H54 (cell line): Measurements from ENCODE around the gene FAM89A.
"Not testable (repeated sequence)": the region's sequence is repeated elsewhere in the genome, so short reads cannot be mapped to it uniquely, and the experiment has no call there.

Experiments used
- DNase-seq: peaks from one replicate; pipeline ENCODE4 v3.0.0; 2011; ENCODE audit warnings: low spot score, mixed read lengths; ENCODE audit not compliant: insufficient read length
- FAIRE-seq: peaks from 3 replicates; lab custom pipeline; 2011; peaks lifted over from hg19 to GRCh38; lab: Jason Lieb, UNC
- POLR2A ChIP-seq: IDR thresholded peaks from 2 replicates; pipeline ENCODE4 v1.6.1; 2011; ENCODE audit warnings: low read depth, mild to moderate bottlenecking, low read length

The FAM89A gene

DNA sequence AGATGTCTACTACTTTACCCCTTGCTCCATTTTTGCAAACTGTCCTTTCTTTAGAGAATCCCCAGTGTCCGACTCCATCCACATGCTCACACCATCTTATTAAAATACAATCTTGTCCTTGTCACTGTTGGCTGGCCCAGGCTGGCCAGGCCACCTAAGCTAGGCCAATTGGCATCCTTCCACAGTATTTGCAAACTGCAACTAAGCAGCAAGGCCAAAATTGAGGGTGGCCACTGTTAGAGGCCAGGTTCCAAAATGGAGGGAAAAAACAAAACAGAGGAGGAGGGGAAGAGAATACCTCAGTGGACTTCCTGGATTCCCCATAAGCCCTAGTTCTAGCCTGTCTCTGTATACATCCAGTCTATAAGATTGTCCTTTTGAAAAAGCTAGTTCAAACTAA, 4.3 kb downstream of the FAM89A start:
- FAIRE-seq: no peak
- TF ChIP-seq POLR2A: no peak
- DNase-seq: no peak

DNA sequence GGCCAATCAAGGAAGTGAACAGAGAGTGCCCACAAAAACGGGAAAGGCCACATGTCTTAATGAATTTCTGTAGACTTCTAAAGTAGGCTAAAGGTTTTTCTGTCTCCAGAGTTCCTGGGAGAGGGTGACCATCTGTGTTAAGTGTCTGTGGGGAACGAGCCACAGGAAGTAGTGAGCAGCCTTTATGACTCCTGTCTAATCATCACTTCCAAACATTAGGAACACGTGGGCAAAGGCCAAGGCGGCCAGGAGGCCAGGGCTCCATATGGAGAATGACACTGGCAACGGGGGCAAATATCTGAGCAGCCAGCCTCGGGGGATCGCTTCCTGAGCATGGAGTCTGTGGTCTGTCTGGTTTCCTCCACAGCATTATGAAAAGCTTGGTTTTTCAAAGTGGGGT, 7.1 kb downstream of the FAM89A start:
- FAIRE-seq (no peak), DNase-seq (no peak)
- TF ChIP-seq POLR2A: no peak

DNA sequence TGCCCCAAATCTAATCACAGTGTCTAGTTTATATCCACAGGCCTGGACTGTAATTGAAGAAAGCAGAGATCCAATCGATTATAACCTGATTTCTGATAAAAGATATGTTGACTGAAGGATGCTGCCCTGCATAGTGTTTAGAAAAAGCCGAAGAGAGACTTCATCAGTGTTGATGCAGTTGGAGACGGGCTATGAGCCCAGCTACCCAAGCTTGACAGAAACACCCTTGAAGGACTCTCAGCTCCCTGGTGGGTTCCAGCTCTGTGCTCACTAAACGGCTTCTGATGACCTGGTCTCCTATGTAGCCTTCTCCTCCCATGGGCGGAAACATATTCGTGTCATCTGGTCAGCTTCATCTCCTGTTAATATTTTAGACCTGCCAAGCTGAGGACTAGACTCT, 10.2 kb downstream of the FAM89A start:
- no peak for TF ChIP-seq POLR2A
- FAIRE-seq (no peak), DNase-seq (no peak)

DNA sequence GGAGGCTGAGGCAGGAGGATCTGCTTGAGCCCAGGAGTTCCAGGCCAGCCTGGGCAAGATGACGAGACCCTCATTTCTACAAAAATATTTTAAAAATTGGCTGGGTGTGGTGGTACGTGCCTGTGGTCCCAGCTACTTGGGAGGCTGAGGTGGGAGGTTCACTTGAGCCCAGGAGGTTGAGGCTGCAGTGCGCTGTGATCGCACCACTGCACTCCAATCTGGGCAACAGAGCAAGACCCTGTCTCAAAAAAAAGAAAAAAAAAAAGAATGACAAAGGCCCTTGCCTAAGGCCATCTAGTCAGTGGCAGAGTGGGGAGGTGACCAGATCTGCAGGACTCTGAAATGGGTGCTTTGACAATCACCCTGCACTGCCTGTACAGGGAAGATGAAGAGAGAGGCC, 10.8 kb downstream of the FAM89A start:
- not testable (repeated sequence) for FAIRE-seq, DNase-seq

DNA sequence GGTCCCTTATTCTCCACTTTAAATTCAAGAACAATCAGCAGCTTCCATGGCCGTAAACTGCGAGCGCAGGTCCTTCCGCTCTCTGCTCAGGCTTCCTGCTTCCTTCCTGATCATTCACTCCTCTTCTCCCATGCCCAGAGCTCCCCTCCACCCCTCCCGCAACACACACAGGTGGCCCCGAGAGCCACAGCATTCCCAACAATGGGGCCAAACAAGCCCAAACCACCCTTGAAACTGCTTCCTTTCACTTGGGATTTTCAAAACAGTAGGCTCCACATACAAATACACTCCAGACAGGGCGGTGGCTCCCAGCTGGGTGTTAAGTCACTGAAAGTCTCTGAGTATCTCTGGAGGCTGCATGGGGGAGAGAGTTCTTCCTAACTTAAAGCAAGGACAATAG, 11.4 kb downstream of the FAM89A start:
- TF ChIP-seq POLR2A: no peak
- DNase-seq: no peak
- no peak for FAIRE-seq

DNA sequence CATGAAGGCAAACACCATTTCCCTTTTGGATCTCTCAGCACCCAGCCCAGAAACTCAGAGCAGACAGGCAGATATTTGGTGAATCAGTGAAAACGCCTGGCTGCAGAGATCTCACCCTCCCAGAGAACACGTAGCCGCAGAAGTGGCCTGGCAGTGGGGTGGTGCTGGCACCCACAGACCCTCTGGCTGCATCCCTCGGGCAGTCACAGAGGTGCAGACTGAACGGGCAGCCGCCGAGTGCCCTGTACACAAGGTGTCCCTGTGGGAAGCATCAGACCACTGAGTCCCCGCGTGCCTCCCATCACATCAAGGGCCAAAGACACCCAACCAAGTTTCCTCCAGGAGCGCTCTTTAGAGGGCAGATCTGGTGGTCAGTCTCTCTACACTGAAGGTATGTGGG, 12.1 kb downstream of the FAM89A start:
- DNase-seq (no peak), FAIRE-seq (no peak)
- no peak for TF ChIP-seq POLR2A

DNA sequence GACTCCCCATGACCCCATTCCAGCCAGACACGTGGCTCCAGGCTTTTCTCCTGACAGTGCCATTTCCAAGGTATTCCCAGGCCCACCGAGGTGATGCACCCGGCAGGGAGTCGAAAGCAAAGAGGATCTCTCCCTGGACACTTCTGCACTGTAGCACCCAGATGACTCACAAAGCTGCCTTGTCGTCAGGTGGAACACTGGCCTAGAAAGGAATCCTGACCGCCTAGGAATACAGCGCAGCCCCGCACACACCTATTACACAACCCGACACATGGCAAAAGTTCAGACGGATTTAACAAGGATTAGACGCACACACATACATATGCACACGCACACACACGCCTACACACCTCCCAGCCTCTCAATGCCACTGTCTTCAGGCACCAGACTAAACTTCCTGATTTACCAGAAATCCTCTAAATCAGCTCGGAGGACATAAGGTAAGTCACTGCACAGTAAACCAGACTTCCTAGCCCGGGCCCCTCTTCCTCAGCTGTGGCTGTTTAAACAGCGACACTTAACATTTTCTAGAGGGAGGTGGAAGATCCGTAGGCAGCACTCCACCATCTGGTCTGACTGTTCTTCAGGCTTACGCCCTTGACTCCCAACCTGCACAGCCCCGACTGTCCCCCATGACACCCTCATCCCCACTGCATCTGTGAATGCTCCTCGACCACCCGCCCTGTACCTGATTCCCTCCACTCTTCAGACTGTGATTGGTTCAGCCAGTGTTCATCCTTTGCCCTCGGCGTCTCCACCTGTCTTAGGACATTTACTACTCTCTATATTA, 12.7 kb downstream of the FAM89A start:
- TF ChIP-seq POLR2A: no peak
- FAIRE-seq (no peak), DNase-seq (no peak)

DNA sequence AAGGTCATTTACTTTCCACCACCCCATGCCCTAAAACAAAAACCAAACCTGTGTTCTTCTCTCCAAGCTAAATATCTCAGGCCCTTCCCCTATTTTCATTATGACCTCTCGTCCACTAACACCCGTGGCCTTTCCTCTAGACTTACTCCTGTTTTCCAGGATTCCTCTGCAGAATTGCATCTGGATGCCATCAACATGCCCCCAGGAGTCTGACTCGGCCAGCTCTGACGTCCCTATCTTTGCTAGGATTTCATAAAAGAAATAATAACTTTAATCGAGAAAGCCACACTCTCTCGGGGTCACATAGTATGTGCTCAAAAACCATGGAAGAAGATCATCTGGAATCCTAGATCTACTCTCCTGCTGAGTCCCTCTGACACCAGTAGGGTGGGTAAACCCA, 13.5 kb downstream of the FAM89A start:
- FAIRE-seq: no peak
- no peak for DNase-seq
- no peak for TF ChIP-seq POLR2A

DNA sequence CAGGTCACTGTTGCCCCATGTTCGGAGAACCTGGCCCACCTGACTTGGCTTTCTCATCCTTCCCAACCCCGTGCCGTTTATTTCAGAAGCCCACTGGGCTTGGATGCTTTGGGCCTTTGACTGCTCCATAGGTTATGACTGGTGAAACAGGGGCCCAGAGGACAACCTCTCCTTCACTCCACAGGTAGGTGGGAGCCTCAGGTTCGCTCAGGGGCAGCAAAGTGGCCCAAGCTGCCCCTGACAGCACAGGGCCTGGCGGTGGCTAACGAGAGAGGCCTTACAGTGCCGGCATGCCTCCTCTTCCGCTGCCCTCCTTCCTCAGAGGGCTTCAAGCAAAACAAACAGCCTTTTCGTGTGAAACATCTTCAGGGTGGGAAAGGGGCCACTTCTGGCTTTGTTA, 16.9 kb downstream of the FAM89A start:
- FAIRE-seq (no peak), DNase-seq (no peak)
- TF ChIP-seq POLR2A: no peak

DNA sequence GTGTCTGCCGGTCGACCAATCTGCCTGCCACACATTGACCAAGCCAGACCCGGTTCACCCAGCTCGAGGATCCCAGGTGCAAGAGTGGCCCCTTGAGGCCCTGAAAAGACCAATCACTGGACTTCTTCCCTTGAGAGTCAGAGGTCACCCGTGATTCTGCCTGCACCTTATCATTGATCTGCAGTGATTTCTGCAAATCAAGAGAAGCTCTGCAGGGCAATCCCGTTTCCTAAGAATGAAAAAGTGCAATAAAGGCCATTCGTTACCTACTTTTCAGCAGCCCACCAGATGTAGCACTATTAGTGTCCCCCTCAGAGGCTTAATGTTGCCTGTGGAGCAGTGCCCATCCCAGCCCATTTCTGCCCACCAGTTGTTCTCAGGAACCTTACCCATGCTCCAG, 17.5 kb downstream of the FAM89A start:
- FAIRE-seq, DNase-seq: not testable (repeated sequence)

DNA sequence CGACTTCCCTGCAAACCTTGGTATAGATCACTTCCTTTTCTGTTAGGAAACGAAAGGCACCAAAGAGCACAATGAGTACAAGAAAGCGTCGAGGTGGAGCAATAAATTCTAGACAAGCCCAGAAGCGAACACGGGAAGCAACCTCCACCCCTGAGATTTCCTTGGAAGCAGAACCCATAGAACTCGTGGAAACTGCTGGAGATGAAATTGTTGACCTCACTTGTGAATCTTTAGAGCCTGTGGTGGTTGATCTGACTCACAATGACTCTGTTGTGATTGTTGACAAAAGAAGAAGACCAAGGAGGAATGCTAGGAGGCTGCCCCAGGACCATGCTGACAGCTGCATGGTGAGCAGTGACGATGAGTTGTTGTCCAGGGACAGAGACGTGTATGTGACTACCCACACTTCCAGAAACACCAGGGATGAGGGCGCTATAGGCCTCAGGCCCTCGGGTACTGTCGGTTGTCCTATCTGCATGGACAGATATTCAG, 18.5 kb downstream of the FAM89A start:
- no peak for TF ChIP-seq POLR2A
- DNase-seq (no peak), FAIRE-seq (no peak)

DNA sequence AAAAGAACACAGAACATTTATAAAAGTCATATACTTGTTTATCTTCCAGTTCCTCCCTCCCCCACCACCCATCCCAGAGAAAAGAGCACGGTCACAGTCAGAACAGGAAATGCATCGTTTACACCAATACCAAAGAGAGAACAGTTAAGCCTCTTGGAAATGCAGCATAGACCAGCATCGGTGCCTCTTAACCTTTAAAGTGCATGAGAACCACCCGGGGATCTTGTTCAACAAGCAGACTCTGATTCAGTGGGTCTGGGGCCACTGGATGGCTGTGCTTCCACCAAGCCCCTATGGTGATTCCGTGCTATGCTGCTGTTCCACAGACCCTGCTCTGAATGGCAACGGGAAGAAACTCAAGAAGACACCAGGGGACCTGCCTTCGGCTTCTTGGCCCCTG, 19.2 kb downstream of the FAM89A start:
- FAIRE-seq (no peak), DNase-seq (no peak)
- no peak for TF ChIP-seq POLR2A

DNA sequence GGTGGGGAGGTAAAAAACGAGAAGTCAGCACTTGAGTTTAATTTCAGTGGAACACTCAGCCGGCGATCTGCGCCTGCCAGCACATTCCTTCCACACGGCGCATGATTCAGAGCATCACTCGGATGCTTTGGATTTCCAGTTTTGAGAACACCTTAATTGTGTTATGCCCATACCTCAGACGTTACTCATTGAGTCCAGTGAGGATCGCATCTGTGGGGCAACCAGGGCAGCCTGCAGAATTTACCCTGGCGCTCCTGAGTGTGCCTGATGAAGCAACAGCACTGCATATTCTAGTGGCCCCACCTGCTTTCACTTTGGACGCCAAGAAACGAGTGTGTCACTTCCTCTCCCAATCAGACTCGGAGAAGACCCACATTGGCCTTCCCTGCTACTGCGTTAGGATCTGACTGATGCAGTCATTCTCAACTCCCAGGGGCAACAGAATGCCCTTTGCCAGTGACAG, 19.9 kb downstream of the FAM89A start:
- DNase-seq (no peak), FAIRE-seq (no peak)
- TF ChIP-seq POLR2A: no peak

DNA sequence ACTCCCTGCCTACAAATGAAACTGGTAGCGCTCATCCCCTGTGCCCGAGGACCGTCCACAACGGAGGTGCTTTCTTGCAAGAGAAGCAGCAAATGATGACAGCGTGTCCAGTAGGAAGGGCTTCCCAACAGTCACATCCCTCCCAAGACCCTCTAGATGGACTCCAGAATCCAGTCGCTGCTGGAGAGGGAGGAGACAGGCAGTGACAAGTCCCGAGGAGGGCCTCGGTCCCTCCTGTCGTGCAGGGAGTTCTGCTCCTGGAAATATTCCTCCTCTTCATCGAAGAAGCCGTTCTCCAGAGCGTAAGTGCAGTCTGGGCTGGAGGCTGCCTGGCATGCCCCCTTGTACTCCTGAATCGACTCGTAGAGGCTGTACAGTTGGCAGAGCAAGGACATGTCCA, 20.3 kb downstream of the FAM89A start:
- FAIRE-seq (no peak), DNase-seq (no peak)
- TF ChIP-seq POLR2A: no peak

DNA sequence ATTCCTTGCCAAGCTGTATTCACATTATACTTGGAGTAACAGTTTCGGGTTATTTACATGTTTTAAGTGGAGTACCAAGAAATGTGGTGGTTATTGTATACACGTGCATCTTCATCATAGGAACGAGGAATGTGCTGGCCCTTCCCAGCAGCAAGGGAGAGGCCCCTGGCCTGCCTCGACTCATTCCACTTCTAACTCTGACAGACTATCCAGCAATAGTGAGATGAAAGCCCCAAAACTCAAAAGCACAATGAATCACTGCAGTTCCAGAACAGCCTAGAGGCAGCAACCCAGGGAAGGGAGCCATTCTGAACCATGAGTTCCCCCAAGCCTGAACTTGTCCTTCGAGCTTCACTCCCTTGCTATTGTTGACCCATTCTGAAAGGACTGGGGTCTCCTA, 23.1 kb downstream of the FAM89A start:
- FAIRE-seq: no peak
- DNase-seq: no peak
- TF ChIP-seq POLR2A: no peak

DNA sequence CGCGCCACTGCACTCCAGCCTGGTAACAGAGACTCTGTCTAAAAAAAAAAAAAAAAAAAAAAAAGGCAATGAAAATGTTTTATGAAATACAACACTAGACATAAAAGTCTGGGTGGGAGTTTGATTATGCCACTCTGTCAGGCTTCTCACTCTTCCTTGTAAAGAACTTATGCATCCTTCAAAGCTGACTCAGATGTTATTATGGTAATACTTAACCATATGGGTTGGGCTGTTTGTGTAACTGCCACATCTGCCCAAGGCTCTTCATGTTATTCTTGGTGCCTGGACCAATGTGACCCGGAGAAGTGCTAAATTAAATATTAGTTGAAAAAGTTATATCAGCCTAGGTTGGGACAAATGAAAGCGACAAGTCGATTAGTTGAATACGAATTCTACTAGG, 23.8 kb downstream of the FAM89A start:
- TF ChIP-seq POLR2A: no peak
- DNase-seq (no peak), FAIRE-seq (no peak)
